ENCODE results near the gene PHF13.

The PHF13 gene

GRCh38 chr1:6592441-6592840, 21.1 kb upstream of the PHF13 start:
- Histone ChIP-seq H3K36me3 (peaks cover 80 to 100% (median 99%) of the 10 kb centered on the region in 3 donors), H3K27ac (peak overlapping the region; percentile 86), H3K4me1 (peaks cover 0 to 97% (median 85%) of the 10 kb centered on the region in 4 donors), H3K27me3 (no peaks in the 10 kb centered on the region), H3K9me3 (no peaks in the 10 kb centered on the region), H3K4me3 (no peak overlapping the region)
- no peak for TF ChIP-seq CTCF (IDR thresholded peaks at IDR 0.05)
- DNase-seq, result peak in 1 of 2 donors; percentile 72
- intact Hi-C loops (cut with DNase I; ENCODE audit: low total_unique reads), result no loop called here

- no peaks in the 10 kb centered on the region for H3K27me3 ChIP-seq
- peak overlapping the region; percentile 86 for H3K27ac ChIP-seq
- no peak overlapping the region for H3K4me3 ChIP-seq
- H3K36me3 ChIP-seq, result peaks cover 84 to 100% (median 99%) of the 10 kb centered on the region in 3 donors
- peaks cover 0 to 97% (median 85%) of the 10 kb centered on the region in 4 donors for H3K4me1 ChIP-seq
- DNase-seq, result no peak
- TF ChIP-seq CTCF (IDR thresholded peaks at IDR 0.05), result no peak
- H3K9me3 ChIP-seq, result no peaks in the 10 kb centered on the region
- intact Hi-C loops (cut with DNase I; ENCODE audit: low total_unique reads), result no loop called here
Observed at GRCh38 chr1:6592865-6593593, 20.5 kb upstream of the PHF13 start.

GRCh38 chr1:6593810-6594209, 19.7 kb upstream of the PHF13 start:
- Histone ChIP-seq H3K27me3 (no peaks in the 10 kb centered on the region), H3K4me1 (peaks cover 0 to 97% (median 86%) of the 10 kb centered on the region in 4 donors), H3K4me3 (no peak overlapping the region), H3K36me3 (peaks cover 84 to 100% (median 98%) of the 10 kb centered on the region in 3 donors), H3K9me3 (no peaks in the 10 kb centered on the region), H3K27ac (peak overlapping the region; percentile 86)
- intact Hi-C loops (cut with DNase I; ENCODE audit: low total_unique reads), result no loop called here
- TF ChIP-seq CTCF (IDR thresholded peaks at IDR 0.05), result no peak
- no peak for DNase-seq

- intact Hi-C loops (cut with DNase I; ENCODE audit: low total_unique reads), result no loop called here
- peaks cover 77 to 98% (median 91%) of the 10 kb centered on the region in 3 donors for H3K36me3 ChIP-seq
- no peak for TF ChIP-seq CTCF (IDR thresholded peaks at IDR 0.05)
- H3K4me1 ChIP-seq, result peaks cover 0 to 98% (median 88%) of the 10 kb centered on the region in 4 donors
- no peak for DNase-seq
- no peaks in the 10 kb centered on the region for H3K9me3 ChIP-seq
- no peaks in the 10 kb centered on the region for H3K27me3 ChIP-seq
- H3K4me3 ChIP-seq, result no peak overlapping the region
- peak overlapping the region; percentile 86 to 99 for H3K27ac ChIP-seq
Observed at GRCh38 chr1:6594977-6595740, 18.4 kb upstream of the PHF13 start.

GRCh38 chr1:6596351-6596750, 17.2 kb upstream of the PHF13 start:
- TF ChIP-seq CTCF (IDR thresholded peaks at IDR 0.05), result no peak
- intact Hi-C loops (cut with DNase I; ENCODE audit: low total_unique reads), result no loop called here
- Histone ChIP-seq H3K27me3 (no peaks in the 10 kb centered on the region), H3K36me3 (peaks cover 74 to 86% (median 79%) of the 10 kb centered on the region in 3 donors), H3K9me3 (no peaks in the 10 kb centered on the region), H3K4me1 (peaks cover 0 to 89% (median 78%) of the 10 kb centered on the region in 4 donors), H3K4me3 (peak overlapping the region; percentile 10 to 98), H3K27ac (peak overlapping the region; percentile 57 to 99)
- no peak for DNase-seq

All from tibial artery (tissue), 4 donors.